ENCODE results near the gene IMMP2L.

DNA sequence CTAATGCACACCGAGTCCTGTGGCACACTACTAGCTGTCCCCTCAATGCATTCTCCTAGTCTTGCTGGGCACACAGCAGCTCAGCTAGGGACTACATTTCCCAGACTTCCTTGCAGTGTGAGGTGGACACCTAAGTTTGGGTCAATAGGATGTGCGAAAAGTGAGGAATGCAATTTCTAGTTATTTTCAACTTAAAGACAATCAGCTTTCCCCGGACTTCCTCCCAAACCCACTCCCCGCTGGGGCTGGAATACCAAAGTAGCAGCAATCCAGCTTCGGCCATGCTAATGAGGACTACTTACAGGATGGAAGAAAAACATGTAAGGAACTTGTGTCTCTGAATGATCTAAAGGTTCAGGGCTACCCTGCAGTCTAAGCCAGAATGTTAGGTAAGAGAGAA, 757.8 kb downstream of the IMMP2L start:
- TF ChIP-seq, protein P1, sequence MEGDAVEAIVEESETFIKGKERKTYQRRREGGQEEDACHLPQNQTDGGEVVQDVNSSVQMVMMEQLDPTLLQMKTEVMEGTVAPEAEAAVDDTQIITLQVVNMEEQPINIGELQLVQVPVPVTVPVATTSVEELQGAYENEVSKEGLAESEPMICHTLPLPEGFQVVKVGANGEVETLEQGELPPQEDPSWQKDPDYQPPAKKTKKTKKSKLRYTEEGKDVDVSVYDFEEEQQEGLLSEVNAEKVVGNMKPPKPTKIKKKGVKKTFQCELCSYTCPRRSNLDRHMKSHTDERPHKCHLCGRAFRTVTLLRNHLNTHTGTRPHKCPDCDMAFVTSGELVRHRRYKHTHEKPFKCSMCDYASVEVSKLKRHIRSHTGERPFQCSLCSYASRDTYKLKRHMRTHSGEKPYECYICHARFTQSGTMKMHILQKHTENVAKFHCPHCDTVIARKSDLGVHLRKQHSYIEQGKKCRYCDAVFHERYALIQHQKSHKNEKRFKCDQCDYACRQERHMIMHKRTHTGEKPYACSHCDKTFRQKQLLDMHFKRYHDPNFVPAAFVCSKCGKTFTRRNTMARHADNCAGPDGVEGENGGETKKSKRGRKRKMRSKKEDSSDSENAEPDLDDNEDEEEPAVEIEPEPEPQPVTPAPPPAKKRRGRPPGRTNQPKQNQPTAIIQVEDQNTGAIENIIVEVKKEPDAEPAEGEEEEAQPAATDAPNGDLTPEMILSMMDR (IDR thresholded peaks at IDR 0.05): no peak
- no peak for TF ChIP-seq POLR2A (IDR thresholded peaks at IDR 0.05)
- no peak for TF ChIP-seq EP300 (IDR thresholded peaks at IDR 0.05)
